ENCODE results near the gene PCSK4. TPM values are rescaled to one million over a fixed set of nuclear protein-coding genes. Genes with fewer than 3 reads are reported as not detected.

PCSK4 gene
- total and polyA plus RNA-seq, 2 of the 13 experiments (the other 11 are each of a cell fraction or from before 2014, with no cell fraction given) = 2.0 to 2.7 TPM

GRCh38 chr19:1524287-1524971 lies 34.3 kb upstream of the PCSK4 start (continued):
- TF ChIP-seq, protein P1, sequence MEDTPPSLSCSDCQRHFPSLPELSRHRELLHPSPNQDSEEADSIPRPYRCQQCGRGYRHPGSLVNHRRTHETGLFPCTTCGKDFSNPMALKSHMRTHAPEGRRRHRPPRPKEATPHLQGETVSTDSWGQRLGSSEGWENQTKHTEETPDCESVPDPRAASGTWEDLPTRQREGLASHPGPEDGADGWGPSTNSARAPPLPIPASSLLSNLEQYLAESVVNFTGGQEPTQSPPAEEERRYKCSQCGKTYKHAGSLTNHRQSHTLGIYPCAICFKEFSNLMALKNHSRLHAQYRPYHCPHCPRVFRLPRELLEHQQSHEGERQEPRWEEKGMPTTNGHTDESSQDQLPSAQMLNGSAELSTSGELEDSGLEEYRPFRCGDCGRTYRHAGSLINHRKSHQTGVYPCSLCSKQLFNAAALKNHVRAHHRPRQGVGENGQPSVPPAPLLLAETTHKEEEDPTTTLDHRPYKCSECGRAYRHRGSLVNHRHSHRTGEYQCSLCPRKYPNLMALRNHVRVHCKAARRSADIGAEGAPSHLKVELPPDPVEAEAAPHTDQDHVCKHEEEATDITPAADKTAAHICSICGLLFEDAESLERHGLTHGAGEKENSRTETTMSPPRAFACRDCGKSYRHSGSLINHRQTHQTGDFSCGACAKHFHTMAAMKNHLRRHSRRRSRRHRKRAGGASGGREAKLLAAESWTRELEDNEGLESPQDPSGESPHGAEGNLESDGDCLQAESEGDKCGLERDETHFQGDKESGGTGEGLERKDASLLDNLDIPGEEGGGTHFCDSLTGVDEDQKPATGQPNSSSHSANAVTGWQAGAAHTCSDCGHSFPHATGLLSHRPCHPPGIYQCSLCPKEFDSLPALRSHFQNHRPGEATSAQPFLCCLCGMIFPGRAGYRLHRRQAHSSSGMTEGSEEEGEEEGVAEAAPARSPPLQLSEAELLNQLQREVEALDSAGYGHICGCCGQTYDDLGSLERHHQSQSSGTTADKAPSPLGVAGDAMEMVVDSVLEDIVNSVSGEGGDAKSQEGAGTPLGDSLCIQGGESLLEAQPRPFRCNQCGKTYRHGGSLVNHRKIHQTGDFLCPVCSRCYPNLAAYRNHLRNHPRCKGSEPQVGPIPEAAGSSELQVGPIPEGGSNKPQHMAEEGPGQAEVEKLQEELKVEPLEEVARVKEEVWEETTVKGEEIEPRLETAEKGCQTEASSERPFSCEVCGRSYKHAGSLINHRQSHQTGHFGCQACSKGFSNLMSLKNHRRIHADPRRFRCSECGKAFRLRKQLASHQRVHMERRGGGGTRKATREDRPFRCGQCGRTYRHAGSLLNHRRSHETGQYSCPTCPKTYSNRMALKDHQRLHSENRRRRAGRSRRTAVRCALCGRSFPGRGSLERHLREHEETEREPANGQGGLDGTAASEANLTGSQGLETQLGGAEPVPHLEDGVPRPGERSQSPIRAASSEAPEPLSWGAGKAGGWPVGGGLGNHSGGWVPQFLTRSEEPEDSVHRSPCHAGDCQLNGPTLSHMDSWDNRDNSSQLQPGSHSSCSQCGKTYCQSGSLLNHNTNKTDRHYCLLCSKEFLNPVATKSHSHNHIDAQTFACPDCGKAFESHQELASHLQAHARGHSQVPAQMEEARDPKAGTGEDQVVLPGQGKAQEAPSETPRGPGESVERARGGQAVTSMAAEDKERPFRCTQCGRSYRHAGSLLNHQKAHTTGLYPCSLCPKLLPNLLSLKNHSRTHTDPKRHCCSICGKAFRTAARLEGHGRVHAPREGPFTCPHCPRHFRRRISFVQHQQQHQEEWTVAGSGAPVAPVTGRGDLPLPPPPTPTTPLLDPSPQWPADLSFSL (CRISPR knock-in tag; IDR thresholded peaks at IDR 0.05) = peak; percentile 98
- TF ChIP-seq ZNF318 (CRISPR knock-in tag; IDR thresholded peaks at IDR 0.05) (no peak), ZNF83 (CRISPR knock-in tag; IDR thresholded peaks at IDR 0.05; ENCODE audit: borderline replicate concordance) (no peak), NCOR1 (IDR thresholded peaks at IDR 0.05; ENCODE audit: borderline replicate concordance, low read length) (no peak), RBM39 (IDR thresholded peaks at IDR 0.05; ENCODE audit: low read depth, low read length, poor library complexity, severe bottlenecking) (no peak), AKAP8 (CRISPR knock-in tag; IDR thresholded peaks at IDR 0.05) (peak; percentile 67; the same call in 1 of the 2 replicates), ZIK1 (CRISPR knock-in tag; IDR thresholded peaks at IDR 0.05; ENCODE audit: borderline replicate concordance, low read depth) (no peak), ZNF138 (CRISPR knock-in tag; IDR thresholded peaks at IDR 0.05; ENCODE audit: low read depth) (no peak), DPF2 (CRISPR knock-in tag; IDR thresholded peaks at IDR 0.05; ENCODE audit: borderline replicate concordance, low read depth) (no peak), FOXA1 (IDR thresholded peaks at IDR 0.05) (peak; percentile 42; the same call in 1 of the 2 replicates), FOXA1 (CRISPR knock-in tag; IDR thresholded peaks at IDR 0.05) (no peak)
- TF ChIP-seq, protein P2, sequence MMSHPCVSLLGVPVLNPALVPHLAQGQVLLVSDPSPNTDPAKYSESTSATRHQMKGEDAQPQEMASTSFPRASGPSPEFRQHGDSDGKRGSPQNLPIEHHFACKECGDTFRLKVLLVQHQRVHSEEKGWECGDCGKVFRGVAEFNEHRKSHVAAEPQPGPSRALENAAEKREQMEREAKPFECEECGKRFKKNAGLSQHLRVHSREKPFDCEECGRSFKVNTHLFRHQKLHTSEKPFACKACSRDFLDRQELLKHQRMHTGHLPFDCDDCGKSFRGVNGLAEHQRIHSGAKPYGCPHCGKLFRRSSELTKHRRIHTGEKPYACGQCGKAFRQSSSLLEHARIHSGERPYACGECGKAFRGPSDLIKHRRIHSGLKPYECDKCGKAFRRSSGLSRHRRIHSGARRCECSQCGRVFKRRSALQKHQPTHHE (CRISPR knock-in tag; IDR thresholded peaks at IDR 0.05; ENCODE audit: borderline replicate concordance) = no peak

Measured in HepG2 (cell line).